Cerebellar nuclear complex (tissue), 1 donor: ENCODE data around the gene TMTC1.
"Not testable (repeated sequence)": the region's sequence is repeated elsewhere in the genome, so short reads cannot be mapped to it uniquely, and the experiment has no call there.

Experiments used
- DNase-seq, 2 experiments: peaks; one replicate each; lab custom pipeline; 2025; lab: John Stamatoyannopoulos, UW

The TMTC1 gene

DNA sequence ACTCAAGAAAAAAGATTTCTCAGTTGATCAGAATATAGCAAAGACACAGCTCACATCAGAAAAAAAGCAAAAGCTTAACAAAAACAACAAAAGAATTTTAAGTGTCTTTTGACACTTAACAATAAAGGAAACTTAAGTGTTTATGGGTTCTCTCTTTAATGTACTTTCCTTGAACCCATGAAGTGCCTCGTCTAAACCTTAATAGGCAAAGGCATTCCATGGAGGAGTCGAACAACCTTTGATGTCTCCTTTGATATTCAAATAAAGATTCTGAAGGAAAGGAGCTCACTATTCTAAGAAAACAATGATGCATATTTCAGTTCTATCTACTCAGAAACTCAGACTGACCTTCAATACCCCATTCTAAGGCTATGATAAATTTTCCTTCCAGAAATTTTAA, 116.7 kb downstream of the TMTC1 start:
- no peak for DNase-seq

DNA sequence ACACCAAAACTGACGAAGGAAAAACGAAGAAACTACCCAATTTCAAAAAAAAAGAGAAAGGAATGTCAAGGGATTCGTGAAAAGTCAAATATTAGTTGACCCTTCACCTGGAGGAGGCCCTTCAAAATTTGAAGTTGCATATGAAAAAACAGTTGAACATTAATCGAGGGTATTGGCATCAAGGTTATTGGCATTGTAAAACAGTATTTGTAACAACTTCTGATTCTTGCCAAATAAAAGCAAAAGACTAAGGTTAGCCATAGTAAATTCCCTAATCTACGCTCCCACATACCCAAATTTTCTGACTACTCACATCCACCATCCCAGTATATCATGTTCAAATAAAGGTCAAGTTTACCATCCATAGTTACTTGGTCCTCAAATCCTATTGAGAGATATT, 118.6 kb downstream of the TMTC1 start:
- no peak for DNase-seq

DNA sequence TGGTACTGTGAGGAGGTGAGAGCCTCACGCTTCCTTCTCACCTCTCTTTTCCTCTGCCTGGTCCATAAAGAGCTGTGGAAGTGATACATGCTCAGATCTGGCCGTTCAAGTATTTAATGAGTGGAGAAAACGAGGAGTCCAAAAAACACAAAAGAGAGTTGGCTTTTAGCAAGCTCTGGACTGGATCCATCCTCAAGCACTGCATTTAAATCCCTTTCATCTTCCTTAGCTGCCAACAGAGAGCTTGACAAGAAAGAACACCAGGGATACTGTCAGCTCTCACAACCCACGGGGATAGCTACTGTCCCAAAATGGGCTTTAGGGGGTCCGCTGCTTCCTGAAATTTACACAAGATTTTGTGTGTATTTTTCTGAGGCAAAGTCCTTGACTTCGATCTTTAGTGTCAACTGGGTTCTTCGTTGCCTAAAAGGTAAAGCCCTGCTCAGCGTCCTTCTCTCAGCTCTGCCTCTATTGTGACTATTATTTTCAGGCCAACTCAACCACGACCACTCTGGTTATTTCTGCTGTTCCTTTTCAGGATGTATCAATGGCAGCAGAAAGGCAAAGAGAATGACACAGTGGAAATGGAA, 120.9 kb downstream of the TMTC1 start:
- no peak for DNase-seq

DNA sequence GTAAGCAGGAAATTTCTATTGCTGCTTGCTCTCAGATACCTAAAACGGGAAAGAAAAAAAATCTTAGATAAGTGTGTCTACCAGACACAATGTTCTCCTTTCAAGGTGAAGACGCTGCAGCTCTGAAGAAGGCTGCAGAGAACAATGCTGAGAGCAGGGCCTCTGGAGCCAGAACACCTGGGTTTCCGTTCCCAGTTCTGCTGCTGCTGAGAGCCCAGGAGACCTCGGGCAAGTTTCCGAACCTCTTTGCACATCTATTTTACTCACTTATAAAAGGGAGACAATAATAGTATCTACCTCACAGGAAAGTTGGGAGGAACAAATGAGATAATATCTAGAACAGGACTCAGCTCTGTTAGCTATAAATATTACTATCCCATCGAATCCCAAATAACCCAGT, 122.9 kb downstream of the TMTC1 start:
- DNase-seq, result no peak

DNA sequence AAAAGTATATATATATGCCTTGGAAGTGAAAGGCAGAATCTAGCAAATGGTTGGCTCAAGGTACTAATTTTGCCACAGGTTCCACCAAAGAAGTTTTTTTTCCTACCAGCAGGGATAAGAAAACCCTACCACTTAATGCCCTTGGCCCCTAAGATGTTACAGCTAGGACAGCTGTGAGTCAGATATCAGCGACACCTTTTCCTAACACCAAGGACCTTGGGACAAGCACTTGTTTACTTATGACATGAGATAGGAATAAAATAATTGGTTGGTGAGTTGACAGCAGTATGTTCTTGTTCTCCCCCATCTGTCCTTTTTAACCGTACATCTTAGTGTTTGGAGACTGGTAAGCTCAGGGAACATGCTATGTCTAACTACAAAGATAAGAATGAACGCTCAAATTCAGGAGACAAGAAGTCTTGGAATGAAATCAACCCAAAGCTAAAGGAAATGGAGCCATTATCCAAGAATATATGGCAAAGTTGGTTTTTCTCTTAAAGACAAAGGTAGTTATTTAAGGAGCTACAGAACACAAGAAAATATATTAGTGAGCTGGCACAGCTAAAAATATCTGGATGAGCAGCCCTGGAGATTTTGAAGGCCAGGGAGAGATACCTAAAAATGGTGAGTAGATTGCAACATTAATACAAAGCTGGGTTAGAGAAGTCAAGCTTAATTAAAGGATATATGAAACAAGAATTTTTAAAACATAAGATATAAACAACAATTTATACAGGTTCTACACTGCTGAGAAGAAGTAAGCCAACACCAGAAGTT, 126.8 kb downstream of the TMTC1 start:
- no peak for DNase-seq

DNA sequence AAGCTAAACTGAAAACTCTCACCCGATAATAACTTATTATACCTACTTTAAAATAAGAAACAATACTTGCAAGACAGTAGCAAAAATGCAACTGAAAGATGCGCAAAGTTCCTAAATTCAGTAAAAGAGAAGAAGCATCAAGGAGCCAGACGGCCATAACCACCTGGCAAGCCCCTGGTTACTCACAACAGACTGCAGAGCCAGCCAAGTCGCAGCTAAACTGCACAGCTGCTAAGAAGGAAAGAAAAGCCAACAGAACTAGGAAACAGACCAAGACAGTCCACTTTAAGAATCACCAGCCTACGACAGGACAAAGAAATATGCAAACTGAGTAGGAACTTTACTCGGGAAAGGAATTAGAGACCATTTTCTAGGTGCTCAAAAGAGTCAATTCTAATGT, 127.9 kb downstream of the TMTC1 start:
- DNase-seq, result no peak

DNA sequence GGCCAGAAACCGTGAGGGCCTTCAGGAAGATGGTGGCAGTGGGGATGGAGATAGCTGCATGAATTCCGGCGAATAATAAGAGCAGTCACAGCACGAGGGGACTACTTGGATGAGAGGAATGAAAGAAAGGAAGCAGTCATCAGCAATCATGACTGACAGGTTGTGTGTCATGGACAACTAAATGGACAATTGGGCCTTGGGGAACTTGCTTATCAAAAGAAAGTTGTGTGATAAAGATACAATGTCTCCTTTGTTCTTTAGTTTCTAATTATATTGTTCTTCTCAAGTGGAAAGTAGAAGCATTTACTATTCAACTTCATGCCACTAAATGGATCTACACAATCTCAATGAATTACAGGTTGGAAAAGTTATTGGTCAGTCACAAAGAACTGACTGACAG, 130.5 kb downstream of the TMTC1 start:
- no peak for DNase-seq

DNA sequence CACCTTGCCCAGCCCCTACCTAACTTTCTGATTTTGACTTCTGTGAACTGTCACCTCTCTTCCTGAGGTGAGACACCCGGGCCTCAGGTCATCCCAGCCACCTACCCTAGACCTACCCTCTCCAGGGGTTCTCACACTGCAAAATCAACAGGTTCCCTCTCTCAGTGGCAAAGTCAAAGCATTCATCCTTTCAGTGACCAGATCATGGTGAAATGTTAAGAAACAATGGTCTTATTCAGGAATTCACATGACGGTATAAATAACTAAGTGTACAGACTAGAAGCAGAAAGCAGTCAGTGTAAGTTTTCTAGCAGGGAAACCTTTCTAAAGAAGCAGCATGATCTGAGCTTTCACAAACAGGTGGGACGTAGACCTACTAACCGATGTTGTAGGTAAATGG, 133.4 kb downstream of the TMTC1 start:
- no peak for DNase-seq

DNA sequence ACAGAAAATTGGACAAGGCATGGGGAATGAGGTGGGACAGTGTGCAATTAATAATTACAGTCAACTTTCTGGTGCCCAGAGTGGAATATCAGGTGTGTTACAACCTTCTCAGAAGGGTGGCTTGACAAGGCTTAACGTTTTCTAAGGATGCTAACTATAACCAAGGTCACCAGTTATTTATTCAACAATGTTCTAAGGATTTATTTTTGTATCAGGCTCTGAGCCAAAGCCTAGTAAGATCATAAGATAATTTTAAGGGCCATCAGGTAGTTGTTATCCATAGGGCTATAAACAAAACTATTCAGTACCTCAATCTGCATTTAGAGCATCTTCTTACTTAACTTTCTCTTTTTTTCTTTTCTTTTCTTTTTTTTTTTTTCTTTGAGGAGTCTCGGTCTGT, 134.0 kb downstream of the TMTC1 start:
- DNase-seq, result no peak

DNA sequence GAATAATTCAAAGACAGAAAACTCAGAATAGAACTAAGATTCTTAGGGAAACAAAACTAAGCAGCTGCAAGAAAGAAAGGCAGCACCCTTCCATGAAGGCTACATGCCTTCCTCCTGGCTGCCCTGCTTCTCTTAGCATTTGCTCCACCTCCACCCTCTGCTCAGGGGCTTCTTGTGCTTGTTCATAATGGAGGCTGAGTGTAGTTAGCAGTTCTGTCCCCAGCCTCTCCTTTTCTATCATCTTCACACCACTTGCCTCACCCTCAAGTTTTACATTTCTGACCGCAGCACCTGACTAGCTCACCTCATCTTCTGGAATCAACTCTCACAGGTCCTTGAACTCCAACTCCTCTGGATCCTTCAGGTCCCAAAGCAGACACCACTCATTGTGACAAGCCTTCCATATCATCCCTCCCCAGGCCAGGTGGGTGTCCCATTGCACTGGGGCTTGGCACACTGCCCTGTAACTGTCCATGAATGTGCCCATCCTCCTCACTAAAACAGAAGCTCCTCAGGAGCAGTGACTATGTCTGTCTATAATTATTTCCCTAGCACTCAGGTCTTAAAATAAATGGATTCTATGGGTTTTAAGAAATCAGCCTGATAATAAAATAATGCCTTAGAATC, 139.1 kb downstream of the TMTC1 start:
- DNase-seq, result no peak

DNA sequence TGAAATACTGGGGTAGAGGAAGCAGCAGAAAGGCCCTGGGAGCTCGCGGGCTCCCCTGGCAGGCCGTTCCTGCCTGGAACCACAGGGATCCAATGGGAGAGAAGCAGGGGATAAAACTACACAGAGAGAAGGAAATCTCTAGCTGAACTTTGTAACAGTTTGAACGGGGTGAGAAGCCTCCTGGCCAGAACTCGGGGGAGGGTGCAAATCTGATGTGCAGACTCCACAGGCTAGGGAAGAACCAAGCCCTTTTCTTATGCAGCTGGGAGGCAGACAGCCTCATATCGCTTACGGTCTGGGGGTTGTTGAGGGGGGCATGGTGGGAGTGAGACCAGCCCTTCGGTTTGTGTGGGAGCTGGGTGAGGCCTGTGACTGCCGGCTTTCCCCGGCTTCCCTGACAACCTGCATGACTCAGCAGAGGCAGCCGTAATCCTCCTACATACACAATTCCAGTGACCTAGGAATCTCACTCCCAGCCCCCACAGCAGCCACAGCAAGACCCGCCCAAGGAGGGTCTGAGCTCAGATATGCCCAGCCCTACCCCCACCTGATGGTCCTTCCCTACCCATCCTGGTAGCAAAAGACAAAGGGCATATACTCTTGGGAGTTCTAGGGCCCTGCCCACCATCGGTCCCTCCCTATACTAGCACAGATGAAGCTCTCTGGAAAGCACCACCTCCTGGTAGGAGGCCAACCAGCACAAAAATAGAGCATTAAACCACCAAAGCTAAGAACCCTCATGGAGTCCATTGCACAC, 143.0 kb downstream of the TMTC1 start:
- no peak for DNase-seq

DNA sequence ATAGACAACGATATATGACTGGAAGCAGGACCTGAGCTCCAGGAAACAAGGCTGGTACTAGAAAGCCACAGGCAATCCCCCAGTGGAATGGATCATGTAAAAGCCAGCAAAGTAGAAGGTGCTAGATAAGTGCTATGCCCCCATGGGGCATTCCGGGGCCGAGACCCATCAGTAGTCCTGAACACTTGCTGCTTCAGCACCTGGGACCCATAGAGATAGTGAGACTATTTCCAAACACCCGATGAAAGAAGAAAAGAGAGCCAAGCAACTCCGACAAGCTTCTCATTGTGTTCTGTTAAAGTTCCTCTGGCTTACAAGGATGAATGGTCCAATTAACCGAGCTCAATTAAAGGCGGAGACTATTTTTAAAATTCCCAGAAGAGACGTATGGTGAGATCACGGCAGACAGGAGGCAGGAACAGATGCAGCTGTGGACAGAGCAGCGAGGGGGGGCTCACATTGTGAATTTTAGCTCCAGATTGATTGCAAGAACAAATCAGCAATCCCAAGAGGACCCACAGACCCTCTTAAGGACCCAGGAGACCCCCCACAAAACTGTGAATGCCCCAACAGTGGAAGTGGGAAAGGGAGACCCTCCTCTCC, 143.7 kb downstream of the TMTC1 start:
- DNase-seq, result no peak

DNA sequence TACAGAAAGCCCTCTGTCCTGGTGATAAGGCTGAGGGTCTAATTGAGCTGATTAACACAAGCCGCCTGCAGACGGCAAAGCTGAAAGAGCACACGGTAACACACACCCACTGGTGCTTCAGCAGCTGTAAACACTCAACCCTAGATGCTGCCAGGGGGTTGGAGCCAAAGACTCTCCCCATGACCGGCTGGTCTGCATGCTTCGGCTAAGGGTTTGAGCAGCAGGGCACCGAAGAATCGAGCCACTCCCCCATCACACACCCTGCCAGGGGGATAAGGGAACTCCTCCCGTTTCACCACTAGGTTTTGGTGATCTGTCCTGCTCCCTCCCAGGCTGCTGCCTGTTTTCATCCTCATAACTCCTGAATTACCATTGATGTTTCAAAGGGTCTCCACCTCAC, 145.2 kb downstream of the TMTC1 start:
- no peak for DNase-seq

DNA sequence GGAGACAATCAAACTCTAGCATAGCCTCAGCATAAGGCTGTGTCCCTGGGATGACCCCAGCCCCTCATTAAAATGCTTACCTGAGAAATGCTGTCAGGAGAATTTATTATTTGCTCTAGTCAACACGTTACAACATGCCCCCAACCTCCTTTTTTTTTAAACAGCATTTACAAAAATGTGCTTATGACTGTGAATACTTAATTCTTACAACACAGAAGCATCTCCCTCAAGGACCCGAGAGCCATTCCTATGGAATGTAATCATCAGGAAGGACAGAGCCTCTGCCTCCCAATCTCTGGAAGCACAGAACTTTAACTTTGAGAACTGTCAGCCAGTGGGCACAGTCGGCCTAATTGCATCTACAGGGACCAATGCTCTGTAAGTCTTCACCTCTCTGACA, 149.7 kb downstream of the TMTC1 start:
- DNase-seq, result no peak

DNA sequence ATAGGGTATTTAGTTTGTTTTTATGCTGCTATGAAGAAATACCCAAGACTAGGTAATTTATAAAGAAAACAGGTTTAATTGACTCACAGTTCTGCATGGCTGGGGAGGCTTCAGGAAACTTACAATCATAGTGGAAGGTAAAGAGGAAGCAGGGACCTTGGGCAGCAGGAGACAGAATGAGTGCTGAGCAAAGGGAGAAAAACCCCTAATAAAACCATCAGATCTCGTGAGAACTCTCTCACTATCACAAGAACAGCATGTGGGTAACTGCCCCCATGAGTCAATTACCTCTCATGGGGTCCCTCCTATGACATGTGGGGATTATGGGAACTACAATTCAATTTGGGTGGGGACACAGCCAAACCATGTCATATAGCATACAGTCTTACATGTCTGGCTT, 153.6 kb downstream of the TMTC1 start:
- DNase-seq, result not testable (repeated sequence)

DNA sequence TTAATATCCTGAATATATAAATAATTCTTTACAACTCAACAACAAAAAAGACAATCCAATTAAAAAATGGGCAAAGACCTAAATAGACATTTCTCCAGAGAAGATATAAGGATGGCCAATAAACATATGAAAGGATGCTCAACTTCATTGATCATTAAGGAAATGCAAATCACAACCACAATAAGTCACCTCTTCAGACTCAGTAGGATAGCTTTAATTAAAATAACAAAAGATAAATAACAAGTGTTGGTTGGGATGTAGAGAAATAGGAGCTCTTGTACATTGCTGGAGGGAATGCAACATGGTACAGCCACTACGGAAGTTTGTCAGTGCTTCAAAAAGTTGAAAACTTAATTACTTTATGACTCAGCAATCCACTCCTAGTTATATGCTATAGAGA, 156.5 kb downstream of the TMTC1 start:
- DNase-seq, result no peak

DNA sequence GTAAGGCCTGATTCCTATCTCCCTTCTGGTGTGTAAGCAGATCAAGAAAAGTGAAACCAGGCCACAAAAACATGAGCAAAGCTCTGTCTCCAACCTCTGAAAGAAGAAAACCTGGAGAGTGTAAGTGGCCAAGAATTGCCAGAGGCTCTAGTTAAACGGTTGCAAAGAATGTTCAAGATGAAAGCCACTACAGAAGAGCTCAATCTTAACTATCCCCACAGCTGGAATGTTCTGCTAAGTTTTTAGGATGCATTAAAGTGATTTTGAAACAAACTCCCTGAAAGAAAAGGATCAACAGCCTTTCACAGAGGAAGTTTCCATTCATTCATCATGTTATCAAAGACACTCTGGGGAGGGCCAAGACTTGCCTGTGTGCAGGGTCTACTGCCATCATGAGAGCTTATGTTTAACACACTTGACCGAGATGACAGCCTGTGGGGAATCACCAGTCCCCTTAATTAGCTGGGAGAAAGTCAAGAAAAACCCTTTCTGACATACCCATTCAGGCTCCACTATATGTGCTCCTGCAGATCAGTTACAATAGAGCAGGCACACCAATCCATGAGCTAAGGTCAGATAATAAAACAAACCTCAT, 158.3 kb downstream of the TMTC1 start:
- DNase-seq, result no peak

DNA sequence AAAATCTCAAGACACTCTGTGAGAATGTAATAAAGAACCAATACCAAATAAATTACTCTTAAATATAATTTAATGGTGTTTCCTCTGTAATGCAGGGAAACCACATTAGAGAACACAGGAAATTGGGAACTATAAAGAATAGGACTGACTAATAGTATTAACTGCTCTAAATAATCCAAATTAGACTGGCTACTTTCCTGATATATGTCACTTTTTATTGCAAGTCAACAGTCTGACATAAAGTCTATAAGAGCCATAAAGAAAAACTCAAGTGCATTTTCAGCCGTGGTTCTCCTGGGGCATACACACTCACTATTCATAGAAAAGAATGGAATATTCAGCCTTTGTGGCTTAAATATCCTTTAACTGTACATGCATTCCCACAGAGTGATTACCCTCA, 161.5 kb downstream of the TMTC1 start:
- no peak for DNase-seq

DNA sequence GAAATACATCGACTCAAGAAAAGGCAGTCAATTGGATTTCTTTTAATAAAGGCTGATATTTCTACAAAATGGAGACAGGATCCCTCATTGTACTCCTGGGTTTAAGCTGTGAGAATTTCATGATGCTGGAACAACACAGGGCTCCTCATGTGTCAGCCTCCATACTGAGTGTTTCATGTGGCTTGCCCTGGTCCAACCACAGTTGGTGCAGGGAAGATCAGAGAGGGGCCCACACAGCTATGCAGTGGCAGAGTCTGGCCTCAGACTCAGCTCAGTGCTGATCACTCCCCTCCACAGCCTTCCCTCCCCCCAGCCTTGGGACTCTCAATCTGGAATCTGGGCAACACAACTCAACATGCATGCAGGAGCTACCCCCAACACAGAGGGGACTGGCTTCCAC, 163.7 kb downstream of the TMTC1 start:
- no peak for DNase-seq

DNA sequence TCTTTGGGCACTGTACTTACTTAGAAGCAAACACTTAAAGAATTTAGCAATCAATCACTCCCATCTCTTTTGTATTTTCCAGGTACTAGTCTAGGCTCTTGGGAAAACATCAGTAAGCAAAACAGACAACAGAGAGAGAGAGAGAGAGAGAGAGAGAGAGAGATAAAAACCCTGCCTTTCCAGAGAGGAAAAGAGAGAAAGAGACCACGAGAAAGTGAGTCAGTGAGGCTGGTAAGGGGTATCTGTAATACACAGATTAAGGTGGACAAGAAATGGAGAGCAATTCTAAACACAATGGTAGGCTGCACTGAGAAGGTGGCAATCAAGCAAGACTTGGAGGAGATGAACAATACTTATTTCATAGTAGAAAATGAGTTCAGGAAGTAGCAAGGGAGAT, 166.3 kb downstream of the TMTC1 start:
- no peak for DNase-seq

DNA sequence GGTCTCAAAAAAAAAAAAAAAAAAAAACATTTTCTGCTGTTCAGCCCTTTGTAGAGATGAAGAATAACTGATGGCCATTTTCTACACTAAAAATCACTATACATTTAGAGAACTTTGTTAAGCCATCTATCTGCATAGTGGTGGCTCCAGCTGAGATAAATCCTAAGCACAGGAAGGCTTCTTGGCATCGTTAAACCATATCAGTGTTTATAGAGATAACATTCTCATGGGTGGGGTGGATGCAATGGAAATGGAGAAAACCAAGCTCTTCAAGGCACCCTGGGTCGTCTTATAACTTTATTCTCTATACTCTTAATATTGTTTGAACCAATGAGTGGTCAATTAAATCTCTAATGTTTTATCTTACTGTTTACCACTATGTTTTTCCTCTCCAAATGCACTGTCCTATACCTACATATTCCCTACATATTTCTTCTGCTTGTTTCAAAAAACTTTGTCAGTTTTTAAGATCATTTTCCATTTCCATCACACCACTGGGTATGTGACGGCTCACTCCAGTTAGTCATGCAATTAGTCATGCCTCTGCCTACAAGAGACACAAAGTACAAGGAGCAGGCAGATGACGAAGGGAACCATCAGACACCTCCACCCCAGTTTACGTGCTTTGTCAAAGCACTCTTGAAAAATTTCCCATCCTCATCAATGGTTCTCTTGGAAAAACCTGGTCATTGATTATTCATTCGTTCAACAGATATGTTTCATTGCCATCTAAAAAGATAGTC, 166.9 kb downstream of the TMTC1 start:
- DNase-seq, result no peak
